ENCODE measurements around the gene AMTN. TPM values are rescaled to one million over a fixed set of nuclear protein-coding genes. Genes with fewer than 3 reads are reported as not detected.
A peak's percentile ranks its signal among the peaks of the same experiment; 100 is the strongest.

AMTN gene
- total RNA-seq, 4 donors from 2014 or later: not detected

DNA sequence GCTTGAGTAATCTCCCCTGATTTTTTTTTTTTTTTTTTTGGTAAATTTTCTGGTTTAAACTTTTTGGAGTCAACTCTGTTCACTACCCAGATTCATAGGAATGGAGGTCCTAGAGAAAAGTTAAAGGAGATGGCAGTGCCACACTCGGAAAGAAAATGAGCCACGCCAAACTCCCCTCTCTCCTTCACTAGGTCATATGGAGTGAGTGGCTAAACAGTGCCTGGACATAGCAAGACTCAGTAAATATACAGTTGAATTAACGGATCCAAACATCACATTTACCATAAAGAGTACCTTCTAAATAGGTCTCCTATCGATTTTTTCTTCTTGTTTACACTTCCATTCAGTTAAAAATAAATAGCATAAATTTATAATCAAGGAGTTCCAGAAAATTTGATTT, 13.6 kb upstream of the AMTN start:
- Histone ChIP-seq H3K4me3 (replicated peaks in 1 of 3) (no peak overlapping the region), H3K4me1 (no peaks in the 10 kb centered on the region), H3K36me3 (no peaks in the 10 kb centered on the region), H3K27me3 (no peaks in the 10 kb centered on the region), H3K27ac (no peak overlapping the region), H3K9me3 (no peaks in the 10 kb centered on the region)
- intact Hi-C loops (cut with DNase I): loop anchor here (10.0 kb wide), 1 partner anchor 610 kb away; no protein-coding TSS in a partner anchor
- TF ChIP-seq, protein P1, sequence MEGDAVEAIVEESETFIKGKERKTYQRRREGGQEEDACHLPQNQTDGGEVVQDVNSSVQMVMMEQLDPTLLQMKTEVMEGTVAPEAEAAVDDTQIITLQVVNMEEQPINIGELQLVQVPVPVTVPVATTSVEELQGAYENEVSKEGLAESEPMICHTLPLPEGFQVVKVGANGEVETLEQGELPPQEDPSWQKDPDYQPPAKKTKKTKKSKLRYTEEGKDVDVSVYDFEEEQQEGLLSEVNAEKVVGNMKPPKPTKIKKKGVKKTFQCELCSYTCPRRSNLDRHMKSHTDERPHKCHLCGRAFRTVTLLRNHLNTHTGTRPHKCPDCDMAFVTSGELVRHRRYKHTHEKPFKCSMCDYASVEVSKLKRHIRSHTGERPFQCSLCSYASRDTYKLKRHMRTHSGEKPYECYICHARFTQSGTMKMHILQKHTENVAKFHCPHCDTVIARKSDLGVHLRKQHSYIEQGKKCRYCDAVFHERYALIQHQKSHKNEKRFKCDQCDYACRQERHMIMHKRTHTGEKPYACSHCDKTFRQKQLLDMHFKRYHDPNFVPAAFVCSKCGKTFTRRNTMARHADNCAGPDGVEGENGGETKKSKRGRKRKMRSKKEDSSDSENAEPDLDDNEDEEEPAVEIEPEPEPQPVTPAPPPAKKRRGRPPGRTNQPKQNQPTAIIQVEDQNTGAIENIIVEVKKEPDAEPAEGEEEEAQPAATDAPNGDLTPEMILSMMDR (IDR thresholded peaks at IDR 0.05): no peak
- TF ChIP-seq POLR2A (IDR thresholded peaks at IDR 0.05): no peak
- WGBS, 2 donors: 54% methylated on average over 4 of the region's 4 CpGs
- DNase-seq: no peak

DNA sequence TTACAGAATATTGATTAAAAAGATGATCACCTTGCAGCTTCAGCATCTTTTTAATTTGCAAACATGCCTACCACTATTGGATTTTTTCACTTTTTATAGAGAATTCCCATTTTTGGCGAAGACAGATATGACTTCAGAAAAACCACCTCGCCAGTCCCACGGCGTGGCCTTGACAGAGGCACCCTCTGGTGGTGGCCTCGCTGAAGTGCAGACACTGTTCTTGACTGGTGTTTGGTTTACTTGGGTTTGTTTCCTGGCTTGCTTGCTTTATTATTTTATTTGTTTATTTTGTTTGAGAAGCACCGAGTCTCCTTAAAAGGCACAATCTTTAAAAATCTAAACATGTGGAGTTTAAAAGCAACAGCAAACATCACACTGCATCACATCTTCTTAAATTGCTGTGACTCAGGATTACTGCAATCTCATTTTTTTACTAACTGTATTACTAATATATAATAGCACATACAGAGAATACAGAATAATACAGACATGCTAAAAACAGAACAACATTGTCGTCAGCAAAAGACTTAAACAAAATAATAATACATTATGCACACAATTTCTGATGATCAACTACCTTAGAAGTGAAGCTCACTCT, 13.1 kb upstream of the AMTN start:
- Histone ChIP-seq H3K27me3 (no peaks in the 10 kb centered on the region), H3K27ac (no peak overlapping the region), H3K9me3 (no peaks in the 10 kb centered on the region), H3K36me3 (no peaks in the 10 kb centered on the region), H3K4me3 (replicated peaks in 1 of 3) (no peak overlapping the region), H3K4me1 (no peaks in the 10 kb centered on the region)
- 5 to 7% methylated on average over 7 of the region's 7 CpGs for WGBS, 2 donors
- TF ChIP-seq, protein P1 (IDR thresholded peaks at IDR 0.05): peak; percentile 66 to 95 (median 82)
- no peak for TF ChIP-seq POLR2A (IDR thresholded peaks at IDR 0.05)
- DNase-seq: peak; percentile 59 to 72
- intact Hi-C loops (cut with DNase I): loop anchor here (10.0 kb wide), 1 partner anchor 610 kb away; no protein-coding TSS in a partner anchor

DNA sequence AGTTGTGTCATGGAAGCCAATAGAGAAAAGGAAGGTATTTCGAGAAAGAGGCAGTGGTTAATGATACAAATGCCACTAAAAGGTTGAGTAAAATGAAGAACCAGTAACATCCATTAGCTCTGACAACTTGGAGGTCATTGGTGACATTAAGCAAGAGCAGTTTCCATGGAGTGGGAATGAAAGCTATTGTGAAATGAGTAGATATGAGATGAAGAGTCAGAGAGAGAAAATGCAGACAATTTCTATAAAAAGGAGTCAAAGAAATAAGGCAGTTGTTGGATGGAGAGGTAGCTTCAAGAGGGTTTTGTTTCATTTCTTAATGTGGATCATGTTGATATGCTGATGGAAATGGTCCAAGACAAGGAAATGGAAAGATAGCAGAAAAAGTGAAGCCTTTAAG, 9.6 kb upstream of the AMTN start:
- no peak for TF ChIP-seq POLR2A (IDR thresholded peaks at IDR 0.05)
- TF ChIP-seq, protein P1 (IDR thresholded peaks at IDR 0.05): no peak
- Histone ChIP-seq H3K36me3 (no peaks in the 10 kb centered on the region), H3K27me3 (no peaks in the 10 kb centered on the region), H3K4me1 (no peaks in the 10 kb centered on the region), H3K4me3 (replicated peaks in 1 of 3) (no peak overlapping the region), H3K27ac (no peak overlapping the region), H3K9me3 (no peaks in the 10 kb centered on the region)
- intact Hi-C loops (cut with DNase I): loop anchor here (10.0 kb wide), 1 partner anchor 614 kb away; no protein-coding TSS in a partner anchor
- no peak for DNase-seq
- WGBS, 2 donors: 68 to 71% methylated on average over 1 of the region's 1 CpG

DNA sequence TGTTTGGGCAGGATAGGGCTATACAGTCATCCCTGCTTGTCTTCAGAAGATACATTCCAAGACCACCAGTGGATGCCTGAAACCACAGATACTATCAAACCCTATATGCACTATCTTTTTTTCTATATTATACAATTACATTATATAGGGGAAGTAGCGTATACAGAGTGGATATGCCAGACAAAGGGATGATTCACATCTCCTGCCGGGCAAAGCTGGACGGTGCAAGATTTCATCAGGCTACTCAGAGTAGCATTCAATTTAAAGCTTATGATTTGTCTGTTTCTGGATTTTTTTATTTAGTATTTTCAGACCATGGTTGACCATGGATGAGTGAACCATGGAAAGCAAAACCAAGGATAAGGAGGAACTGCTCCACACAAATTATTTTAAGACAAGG, 7.0 kb upstream of the AMTN start:
- Histone ChIP-seq H3K4me3 (replicated peaks in 1 of 3) (no peak overlapping the region), H3K4me1 (no peaks in the 10 kb centered on the region), H3K27ac (no peak overlapping the region), H3K9me3 (no peaks in the 10 kb centered on the region), H3K27me3 (no peaks in the 10 kb centered on the region), H3K36me3 (no peaks in the 10 kb centered on the region)
- WGBS, 2 donors: 90 to 94% methylated on average over 3 of the region's 3 CpGs
- intact Hi-C loops (cut with DNase I): no loop called here
- TF ChIP-seq, protein P1 (IDR thresholded peaks at IDR 0.05): no peak
- TF ChIP-seq POLR2A (IDR thresholded peaks at IDR 0.05): no peak
- no peak for DNase-seq

DNA sequence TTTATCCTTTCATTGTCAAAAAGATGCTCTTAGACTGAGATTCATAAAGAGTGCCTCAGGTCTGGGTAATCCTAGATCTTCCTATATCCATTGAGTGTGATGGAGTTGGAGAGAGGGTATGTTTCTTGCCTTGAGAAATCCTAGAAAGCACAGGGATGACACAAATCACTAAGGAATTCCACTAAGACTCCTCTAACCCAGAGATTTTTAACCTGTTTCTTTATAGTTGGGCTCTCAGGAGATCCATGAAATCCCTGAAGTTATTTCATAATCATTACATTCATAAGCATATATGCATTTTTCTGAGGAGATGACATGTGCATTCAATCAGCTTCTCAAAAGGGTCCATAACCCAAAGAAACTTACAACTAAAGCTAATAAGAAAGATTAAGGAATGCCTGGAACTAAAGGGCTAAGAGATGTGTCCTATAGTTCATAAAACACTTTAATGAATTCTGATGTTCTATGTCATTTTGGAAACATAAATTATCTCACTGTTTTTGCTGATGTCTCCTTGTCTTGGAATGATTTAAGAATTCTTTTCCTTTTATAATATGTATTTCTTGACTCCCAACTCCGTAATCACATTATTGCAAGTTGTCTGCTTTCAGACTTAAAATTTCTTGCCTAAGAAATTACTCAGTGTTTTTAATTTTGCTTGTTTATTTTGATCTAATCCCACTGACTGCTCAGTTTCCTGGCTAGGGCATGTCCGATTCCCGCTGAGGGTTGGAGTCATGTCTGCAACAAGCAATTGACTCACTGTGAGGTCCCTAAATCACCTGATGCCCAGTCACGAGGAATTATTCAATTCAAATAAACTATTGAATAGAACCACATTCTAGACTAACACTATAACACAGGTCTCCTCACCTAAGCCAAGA, 2.8 kb upstream of the AMTN start:
- TF ChIP-seq, protein P1 (IDR thresholded peaks at IDR 0.05): no peak
- no peak for TF ChIP-seq POLR2A (IDR thresholded peaks at IDR 0.05)

More for the DNA sequence above, 2.8 kb upstream of the AMTN start:
- Histone ChIP-seq H3K4me3 (replicated peaks in 1 of 3) (no peak overlapping the region), H3K27ac (no peak overlapping the region), H3K4me1 (no peaks in the 10 kb centered on the region), H3K36me3 (no peaks in the 10 kb centered on the region), H3K27me3 (no peaks in the 10 kb centered on the region), H3K9me3 (no peaks in the 10 kb centered on the region)
- DNase-seq: no peak
- intact Hi-C loops (cut with DNase I): no loop called here
- WGBS, 2 donors: 77 to 91% methylated on average over 4 of the region's 4 CpGs
